K562 (cell line): Measurements from ENCODE around the gene COL25A1. TPM values are rescaled to one million over a fixed set of nuclear protein-coding genes. Genes with fewer than 3 reads are reported as not detected.
A peak's percentile ranks its signal among the peaks of the same experiment; 100 is the strongest.

Experiments used
- ATAC-seq: fragments of 200-7000 bp; cut with Tn5 transposase; 3 replicates; pipeline ENCODE4 v1.9.1; 2020; ENCODE audit warnings: moderate library complexity
- BruUV-seq: library from RNA; stranded (reverse); fragments of 400-500 nt; replicated peaks from 2 replicates; lab custom pipeline; 2021; lab: Mats Ljungman, UMichigan
- CTCF ChIA-PET: fragments of 300-600 bp; formaldehyde crosslinking; extraction: SDS; loops from one replicate; lab custom pipeline; 2021; ENCODE audit warnings: low intra/inter-chr PET ratio; lab: Yijun Ruan, JAX
- POLR2A ChIA-PET: fragments of 300-600, 350-650 bp; sonication (Branson Sonifier 250); formaldehyde crosslinking; extraction: SDS; loops from one replicate; lab custom pipeline; 2021; ENCODE audit warnings: antibody characterized with exemption, inconsistent platforms; lab: Yijun Ruan, JAX
- DNase-seq, 4 experiments: peaks; one replicate each; pipeline versions ENCODE4 v3.0.0 to v3.0.0-alpha.2; 2011 to 2018; ENCODE audit warnings: low spot score in 3 of 4, mixed read lengths in 3 of 4; ENCODE audit errors: extremely low read depth in 1 of 4
- FAIRE-seq: peaks from 2 replicates; lab custom pipeline; 2011; peaks lifted over from hg19 to GRCh38; lab: Jason Lieb, UNC
- H2AFZ ChIP-seq: 2 replicates; pipeline ENCODE4 v1.6.0; 2011; ENCODE audit warnings: low read depth, low read length, control low read depth, inconsistent platforms
- H3K27ac ChIP-seq: fragments of 200-600 bp; 3 replicates; pipeline ENCODE4 v1.8.0; 2011; ENCODE audit warnings: low read depth, mild to moderate bottlenecking, control low read depth, inconsistent platforms, low read length, moderate library complexity, mixed read lengths; ENCODE audit errors: extremely low read depth
- H3K27me3 ChIP-seq, 2 experiments: fragments of 300-600 bp in 1 of 2; 2 replicates in 1 of 2; 3 replicates in 1 of 2; pipeline versions ENCODE4 v1.6.0 to v1.8.0; 2011; ENCODE audit warnings: inconsistent platforms in 2 of 2, low read length in 2 of 2, mild to moderate bottlenecking in 1 of 2, mixed read lengths in 1 of 2, moderate library complexity in 1 of 2; ENCODE audit not compliant: control insufficient read depth in 2 of 2, insufficient read depth in 2 of 2
- H3K36me3 ChIP-seq: fragments of 300-600 bp; 3 replicates; pipeline ENCODE4 v1.8.0; 2011; ENCODE audit warnings: mild to moderate bottlenecking, low read length, inconsistent platforms; ENCODE audit not compliant: control insufficient read depth, insufficient read depth
- H3K4me1 ChIP-seq, 2 experiments: fragments of 200-600 bp in 1 of 2; replicated peaks in 1 of 2; 2 replicates in 1 of 2; 3 replicates in 1 of 2; pipeline versions ENCODE4 v1.5.1 to v1.8.0; 2011; ENCODE audit warnings: inconsistent platforms in 2 of 2, low read length in 2 of 2, mild to moderate bottlenecking in 1 of 2, mixed read lengths in 1 of 2, moderate library complexity in 1 of 2; ENCODE audit not compliant: control insufficient read depth in 2 of 2, insufficient read depth in 2 of 2
- H3K4me2 ChIP-seq: 2 replicates; pipeline ENCODE4 v1.6.1; 2011; ENCODE audit warnings: low read length, control low read depth, inconsistent platforms, mixed read lengths; ENCODE audit not compliant: insufficient read depth
- H3K4me3 ChIP-seq: fragments of 200-600 bp; sonication (generic), shearing (Covaris generic); 2 replicates; pipeline ENCODE4 v1.5.1; 2016; ENCODE audit warnings: control low read depth, inconsistent platforms
- H3K79me2 ChIP-seq: fragments of 200-600 bp; 3 replicates; pipeline ENCODE4 v1.8.0; 2011; ENCODE audit warnings: low read length, inconsistent platforms; ENCODE audit not compliant: control insufficient read depth, insufficient read depth
- H3K9ac ChIP-seq, 2 experiments: 2 replicates each; pipeline versions ENCODE4 v1.6.0 to v1.6.1; 2011; ENCODE audit warnings: low read depth in 2 of 2, low read length in 2 of 2, control low read depth in 1 of 2, inconsistent platforms in 1 of 2, mild to moderate bottlenecking in 1 of 2, mixed read lengths in 1 of 2; ENCODE audit not compliant: insufficient read depth in 1 of 2
- H3K9me1 ChIP-seq: one replicate; pipeline ENCODE4 v1.6.0; 2011; ENCODE audit warnings: inconsistent platforms, mild to moderate bottlenecking, low read length, moderate library complexity; ENCODE audit not compliant: control insufficient read depth, insufficient read depth
- H3K9me3 ChIP-seq: replicated peaks from 2 replicates; pipeline ENCODE4 v1.5.1; 2011; ENCODE audit warnings: low read depth, low read length, inconsistent platforms; ENCODE audit not compliant: control insufficient read depth, insufficient read depth
- H4K20me1 ChIP-seq: replicated peaks from 2 replicates; pipeline ENCODE4 v1.6.1; 2011; ENCODE audit warnings: low read length, inconsistent platforms, mixed read lengths; ENCODE audit not compliant: control insufficient read depth, insufficient read depth
- FOSL1 ChIP-seq: fragments of 200-800 bp; sonication (Bioruptor generic); conservative IDR thresholded peaks from 2 replicates; pipeline ENCODE4 v1.6.1; 2016; ENCODE audit warnings: missing genetic modification characterization, missing compliant biosample characterization
- RNF2 ChIP-seq: sonication (generic); IDR thresholded peaks from 2 replicates; pipeline ENCODE4 v1.6.1; 2016
- SMAD3 ChIP-seq: fragments of 450-650 bp; formaldehyde crosslinking; conservative IDR thresholded peaks from 2 replicates; pipeline ENCODE4 v1.4.0; 2020; ENCODE audit warnings: mild to moderate bottlenecking
- WGBS: fragments of 100-300 bp; shearing (Covaris generic); methylation state at CpG from one replicate; pipeline ENCODE4 v1.1.6; 2016; ENCODE audit warnings: low coverage, mixed read lengths; ENCODE audit not compliant: insufficient coverage; ENCODE audit errors: missing lambda C conversion rate; 5-methylcytosine and 5-hydroxymethylcytosine counted together
- in situ Hi-C: fragments of 300-500 bp; cut with MboI; formaldehyde crosslinking; loops from 4 replicates; pipeline ENCODE4 v1.15.0; 2018; ENCODE audit warnings: inconsistent platforms, mixed read lengths
- intact Hi-C: fragments of 100-400 bp; cut with micrococcal nuclease; formaldehyde crosslinking; loops from 2 replicates; pipeline ENCODE4 v1.14.2; 2022
- polyA plus RNA-seq, 8 experiments: library from polyadenylated mRNA; depleted of rRNA in 4 of 8; stranded (reverse) in 5 of 8; unstranded in 3 of 8; fragments of >200 nt; fragmentation: Nextera tagmentation in 2 of 8; fragmentation: Illumina TruSeq in 1 of 8; extraction: Ambion mirVana in 2 of 8; extraction: Trizol in 1 of 8; gene quantifications; 2 replicates each; pipeline versions ENCODE4 v1.2.1 to v1.2.3, GENCODE V29; 2011 to 2014; ENCODE audit warnings: inconsistent platforms in 1 of 8, missing spikeins in 1 of 8
- total RNA-seq, 7 experiments: library from RNA; depleted of rRNA in 6 of 7; stranded (reverse); fragments of >200 nt in 6 of 7; fragmentation: Illumina TruSeq in 2 of 7; extraction: Trizol in 2 of 7; gene quantifications; 2 replicates each; pipeline versions ENCODE4 v1.2.1 to v1.2.3, GENCODE V29; 2011 to 2021; ENCODE audit warnings: low replicate concordance in 1 of 7

COL25A1 gene
- total and polyA plus RNA-seq, 9 of the 15 experiments (the other 6 are each of a cell fraction or from before 2014, with no cell fraction given) = 0.03 to 0.62 (median 0.27) TPM

- no peak for ATAC-seq
- Histone ChIP-seq H3K4me3 (no peak overlapping the region), H3K36me3 (no peaks in the 10 kb centered on the region; the same call in 2 of the 3 replicates), H2AFZ (peak overlapping the region; percentile 17; the same call in 1 of the 2 replicates), H3K9ac (no peak overlapping the region), H3K4me2 (no peak overlapping the region), H3K27ac (no peak overlapping the region), H3K9me1 (no peaks in the 10 kb centered on the region), H3K79me2 (no peaks in the 10 kb centered on the region), H4K20me1 (no peaks in the 10 kb centered on the region), H3K4me1 (peaks cover 6 to 21% of the 10 kb centered on the region in 2 experiments; a peak in 3 of 5 replicates), H3K9me3 (no peaks in the 10 kb centered on the region; the same call in 1 of the 2 replicates), H3K27me3 (no peaks in the 10 kb centered on the region; a peak in 1 of 5 replicates)
- no TSS peak for BruUV-seq
- ChIA-PET CTCF (no interaction called here), POLR2A (no interaction called here)
- FAIRE-seq = no peak
- intact Hi-C loops (no loop called here), in situ Hi-C loops (no loop called here)
- no peak for DNase-seq
- TF ChIP-seq FOSL1 (tag) = no peak
- WGBS = 85% methylated on average over 1 of the region's 1 CpG
Observed at GRCh38 chr4:109147135-109147534, 155.3 kb downstream of the COL25A1 start.

- ATAC-seq (no peak), FAIRE-seq (no peak), DNase-seq (no peak)
- no peak overlapping the region for H3K4me3 ChIP-seq
- ChIA-PET CTCF (no interaction called here), POLR2A (no interaction called here)
- no peaks in the 10 kb centered on the region; the same call in 1 of the 2 replicates for H3K9me3 ChIP-seq
- TF ChIP-seq SMAD3 (CRISPR knock-in tag) = no peak
- no peak for TF ChIP-seq RNF2
- no peaks in the 10 kb centered on the region; the same call in 2 of the 3 replicates for H3K36me3 ChIP-seq
- in situ Hi-C loops = no loop called here
- intact Hi-C loops = no loop called here
- no TSS peak for BruUV-seq
- no peak overlapping the region for H3K27ac ChIP-seq
- no peak overlapping the region for H3K4me2 ChIP-seq
- H4K20me1 ChIP-seq = no peaks in the 10 kb centered on the region
- no peaks in the 10 kb centered on the region for H3K79me2 ChIP-seq
- H2AFZ ChIP-seq = no peak overlapping the region
- H3K9ac ChIP-seq = no peak overlapping the region
- peaks cover 6 to 21% of the 10 kb centered on the region in 2 experiments; a peak in 3 of 5 replicates for H3K4me1 ChIP-seq
- H3K27me3 ChIP-seq = no peaks in the 10 kb centered on the region; a peak in 1 of 5 replicates
- no peaks in the 10 kb centered on the region for H3K9me1 ChIP-seq
- 70% methylated on average over 1 of the region's 1 CpG for WGBS
Observed at GRCh38 chr4:109146499-109146898, 156.0 kb downstream of the COL25A1 start.
